Nephron progenitor cell (in vitro differentiated cells): ENCODE measurements around the gene ADAMTS19.
"Not testable (repeated sequence)": the region's sequence is repeated elsewhere in the genome, so short reads cannot be mapped to it uniquely, and the experiment has no call there.

Experiments
- DNase-seq: peaks from one replicate; pipeline ENCODE4 v3.0.0; 2021
- H3K27ac Mint-ChIP-seq: 2 replicates; pipeline ENCODE4 v1.8.0; 2021; ENCODE audit warnings: mild to moderate bottlenecking, moderate library complexity, mixed read lengths
- H3K27me3 Mint-ChIP-seq: 2 replicates; pipeline ENCODE4 v1.8.0; 2021; ENCODE audit warnings: mild to moderate bottlenecking, low read depth, mixed read lengths; ENCODE audit not compliant: poor library complexity
- H3K36me3 Mint-ChIP-seq: 2 replicates; pipeline ENCODE4 v1.8.0; 2021; ENCODE audit warnings: low read depth, mixed read lengths
- H3K4me1 Mint-ChIP-seq: 2 replicates; pipeline ENCODE4 v1.8.0; 2021; ENCODE audit warnings: mixed read lengths
- H3K4me3 Mint-ChIP-seq: 2 replicates; pipeline ENCODE4 v1.8.0; 2021; ENCODE audit warnings: mild to moderate bottlenecking, moderate library complexity, mixed read lengths
- H3K9me3 Mint-ChIP-seq: 2 replicates; pipeline ENCODE4 v1.8.0; 2021; ENCODE audit warnings: mild to moderate bottlenecking, moderate library complexity, mixed read lengths
- CTCF ChIP-seq: fragments of 200-600 bp; sonication (generic); IDR thresholded peaks from 2 replicates; pipeline ENCODE4 v1.5.0; 2021; ENCODE audit warnings: antibody characterized with exemption

The ADAMTS19 gene

GRCh38 chr5:129569295-129569694 is 109.2 kb downstream of the ADAMTS19 start:
- Mint-ChIP-seq H3K4me3 (no peak overlapping the region), H3K36me3 (peaks cover 4% of the 10 kb centered on the region), H3K27ac (no peak overlapping the region), H3K9me3 (no peaks in the 10 kb centered on the region), H3K4me1 (peaks cover 4% of the 10 kb centered on the region), H3K27me3 (no peaks in the 10 kb centered on the region)
- TF ChIP-seq CTCF = no peak
- no peak for DNase-seq

GRCh38 chr5:129572060-129572459 is 112.0 kb downstream of the ADAMTS19 start:
- H3K4me3 Mint-ChIP-seq = no peak overlapping the region
- H3K4me1 Mint-ChIP-seq = no peaks in the 10 kb centered on the region
- H3K27ac Mint-ChIP-seq = peak overlapping the region; percentile 21
- H3K9me3 Mint-ChIP-seq = no peaks in the 10 kb centered on the region
- peaks cover 4% of the 10 kb centered on the region for H3K36me3 Mint-ChIP-seq
- no peaks in the 10 kb centered on the region for H3K27me3 Mint-ChIP-seq
- no peak for DNase-seq
- TF ChIP-seq CTCF = no peak

GRCh38 chr5:129584496-129584895 is 124.4 kb downstream of the ADAMTS19 start:
- not testable (repeated sequence) for H3K27me3 Mint-ChIP-seq, DNase-seq, H3K4me3 Mint-ChIP-seq, H3K4me1 Mint-ChIP-seq, H3K27ac Mint-ChIP-seq
- Mint-ChIP-seq H3K9me3 (peaks cover 33% of the 10 kb centered on the region), H3K36me3 (peaks cover 39% of the 10 kb centered on the region)

- no peak overlapping the region for H3K27ac Mint-ChIP-seq
- H3K36me3 Mint-ChIP-seq = no peaks in the 10 kb centered on the region
- TF ChIP-seq CTCF = no peak
These were observed 131.5 kb downstream of the ADAMTS19 start for GRCh38 chr5:129591508-129592160.

GRCh38 chr5:129593525-129593924 is 133.4 kb downstream of the ADAMTS19 start:
- Mint-ChIP-seq H3K27ac (no peak overlapping the region), H3K4me1 (no peaks in the 10 kb centered on the region), H3K9me3 (no peaks in the 10 kb centered on the region), H3K27me3 (no peaks in the 10 kb centered on the region), H3K36me3 (no peaks in the 10 kb centered on the region), H3K4me3 (no peak overlapping the region)
- TF ChIP-seq CTCF = no peak
- no peak for DNase-seq

More at GRCh38 chr5:129591508-129592160, 131.5 kb downstream of the ADAMTS19 start:
- Mint-ChIP-seq H3K9me3 (no peaks in the 10 kb centered on the region), H3K4me1 (no peaks in the 10 kb centered on the region), H3K27me3 (no peaks in the 10 kb centered on the region), H3K4me3 (no peak overlapping the region)
- no peak for DNase-seq

- Mint-ChIP-seq H3K27ac (no peak overlapping the region), H3K9me3 (no peaks in the 10 kb centered on the region), H3K4me3 (no peak overlapping the region), H3K36me3 (no peaks in the 10 kb centered on the region), H3K4me1 (peaks cover 4% of the 10 kb centered on the region), H3K27me3 (no peaks in the 10 kb centered on the region)
- TF ChIP-seq CTCF = no peak
- DNase-seq = no peak
These were observed 141.5 kb downstream of the ADAMTS19 start for GRCh38 chr5:129601576-129601975.
